CD14-positive monocyte (primary cell): ENCODE results near the gene PLOD2. TPM values are rescaled to one million over a fixed set of nuclear protein-coding genes. Genes with fewer than 3 reads are reported as not detected.

Experiments
- DNase-seq, 3 donors: peaks; one replicate each; pipeline ENCODE4 v3.0.0-alpha.2; 2011 to 2022
- H2AFZ ChIP-seq: 2 replicates; pipeline ENCODE4 v1.6.0; 2012; ENCODE audit warnings: mild to moderate bottlenecking, low read depth, low read length, inconsistent platforms; ENCODE audit not compliant: insufficient read depth, poor library complexity, severe bottlenecking
- H3K27ac ChIP-seq, 2 donors: 1 replicate in 1 of 2; 2 replicates in 1 of 2; pipeline ENCODE4 v1.5.1; 2012 to 2013; ENCODE audit warnings: low read length in 2 of 2, control low read depth in 1 of 2, inconsistent platforms in 1 of 2, low read depth in 1 of 2, mild to moderate bottlenecking in 1 of 2
- H3K27me3 ChIP-seq, 2 donors: one replicate each; pipeline versions ENCODE4 v1.6.0 to v1.6.1; 2011 to 2013; ENCODE audit warnings: low read length in 2 of 2; ENCODE audit not compliant: control insufficient read depth in 2 of 2, insufficient read depth in 2 of 2
- H3K36me3 ChIP-seq, 2 donors: replicated peaks in 1 of 2; 1 replicate in 1 of 2; 2 replicates in 1 of 2; pipeline versions ENCODE4 v1.5.1 to v1.6.1; 2012 to 2013; ENCODE audit warnings: low read length in 2 of 2, control low read depth in 1 of 2, inconsistent platforms in 1 of 2, mild to moderate bottlenecking in 1 of 2; ENCODE audit not compliant: insufficient read depth in 2 of 2, control insufficient read depth in 1 of 2
- H3K4me1 ChIP-seq, 2 donors: 1 replicate in 1 of 2; 2 replicates in 1 of 2; pipeline versions ENCODE4 v1.5.1 to v1.6.1; 2012 to 2013; ENCODE audit warnings: low read length in 2 of 2, control low read depth in 1 of 2, inconsistent platforms in 1 of 2, mild to moderate bottlenecking in 1 of 2, moderate library complexity in 1 of 2; ENCODE audit not compliant: insufficient read depth in 2 of 2, control insufficient read depth in 1 of 2
- H3K4me2 ChIP-seq: replicated peaks from 2 replicates; pipeline ENCODE3; 2012; ENCODE audit warnings: low read length, moderate library complexity, mild to moderate bottlenecking; ENCODE audit not compliant: poor library complexity, severe bottlenecking; ENCODE audit errors: extremely low read depth
- H3K4me3 ChIP-seq, 3 experiments: fragments of 200-600 bp in 1 of 3; sonication (generic) in 1 of 3; replicated peaks in 1 of 3; 1 replicate in 2 of 3; 2 replicates in 1 of 3; pipeline ENCODE4 v1.5.1; 2011 to 2013; ENCODE audit warnings: low read length in 3 of 3, mild to moderate bottlenecking in 3 of 3, control low read depth in 2 of 3, low read depth in 2 of 3, inconsistent platforms in 1 of 3, moderate library complexity in 1 of 3
- H3K79me2 ChIP-seq: 2 replicates; pipeline ENCODE4 v1.6.0; 2012; ENCODE audit warnings: mild to moderate bottlenecking, control low read depth, inconsistent platforms, low read length, moderate library complexity; ENCODE audit not compliant: insufficient read depth
- H3K9ac ChIP-seq: 2 replicates; pipeline ENCODE4 v1.6.0; 2017; ENCODE audit warnings: low read length, mild to moderate bottlenecking; ENCODE audit not compliant: insufficient read depth, poor library complexity, severe bottlenecking
- H3K9me3 ChIP-seq, 2 donors: replicated peaks in 1 of 2; 1 replicate in 1 of 2; 2 replicates in 1 of 2; pipeline versions ENCODE4 v1.5.1 to v1.6.1; 2012 to 2013; ENCODE audit warnings: low read length in 2 of 2, control low read depth in 1 of 2; ENCODE audit not compliant: control insufficient read depth in 1 of 2, insufficient read depth in 1 of 2
- H4K20me1 ChIP-seq: 2 replicates; pipeline ENCODE4 v1.6.0; 2012; ENCODE audit warnings: mild to moderate bottlenecking, low read length, control low read depth, moderate library complexity; ENCODE audit not compliant: insufficient read depth
- H3K27ac Mint-ChIP-seq, 7 donors: one replicate each; pipeline ENCODE4 v1.8.0; 2020; ENCODE audit warnings: mild to moderate bottlenecking in 7 of 7, mixed read lengths in 7 of 7, moderate library complexity in 6 of 7, inconsistent platforms in 2 of 7
- H3K27me3 Mint-ChIP-seq, 3 donors: one replicate each; pipeline ENCODE4 v1.8.0; 2021 to 2022; ENCODE audit warnings: low read depth in 3 of 3, mild to moderate bottlenecking in 3 of 3, mixed read lengths in 3 of 3, moderate library complexity in 3 of 3, inconsistent platforms in 1 of 3
- H3K36me3 Mint-ChIP-seq, 2 donors: one replicate each; pipeline ENCODE4 v1.8.0; 2020; ENCODE audit warnings: mixed read lengths in 2 of 2, inconsistent platforms in 1 of 2, mild to moderate bottlenecking in 1 of 2
- H3K4me1 Mint-ChIP-seq: one replicate; pipeline ENCODE4 v1.8.0; 2020; ENCODE audit warnings: mild to moderate bottlenecking, mixed read lengths
- H3K4me3 Mint-ChIP-seq, 2 donors: one replicate each; pipeline ENCODE4 v1.8.0; 2020; ENCODE audit warnings: mild to moderate bottlenecking in 2 of 2, mixed read lengths in 2 of 2, moderate library complexity in 1 of 2
- H3K9me3 Mint-ChIP-seq, 7 donors: one replicate each; pipeline ENCODE4 v1.8.0; 2020 to 2022; ENCODE audit warnings: mixed read lengths in 7 of 7, mild to moderate bottlenecking in 6 of 7, moderate library complexity in 6 of 7, inconsistent platforms in 2 of 7
- WGBS: methylation state at CpG from one replicate; pipeline ENCODE4 v1.1.5; 2013; ENCODE audit warnings: missing lambda C conversion rate; ENCODE audit not compliant: insufficient coverage; 5-methylcytosine and 5-hydroxymethylcytosine counted together
- intact Hi-C, 2 donors: fragments of 100-400 bp; cut with micrococcal nuclease; formaldehyde crosslinking; loops; one replicate each; pipeline versions ENCODE4 v1.15.0 to v1.15.1; 2023
- polyA plus RNA-seq, 3 donors: library from polyadenylated mRNA; depleted of rRNA in 1 of 3; unstranded in 2 of 3; stranded (reverse) in 1 of 3; fragments of 300-500 nt in 2 of 3; fragments of >200 nt in 1 of 3; fragmentation: Illumina TruSeq in 2 of 3; gene quantifications; 1 replicate in 2 of 3; 2 replicates in 1 of 3; pipeline ENCODE4 v1.2.3, GENCODE V29; 2012 to 2021
- TF ChIP-seq, protein P1 (sequence below): fragments of 200-600 bp; IDR thresholded peaks from one replicate; pipeline ENCODE4 v1.8.0; 2022; ENCODE audit warnings: antibody characterized with exemption, mild to moderate bottlenecking

Gene PLOD2
- polyA plus RNA-seq, 3 donors, result not detected

- peak overlapping the region in 1 of 7 donors; percentile 18 for H3K27ac Mint-ChIP-seq
- no peak overlapping the region for H3K27ac ChIP-seq
- H3K9ac ChIP-seq, result no peak overlapping the region
- intact Hi-C loops, result no loop called here
- no peak overlapping the region for H2AFZ ChIP-seq
- 97% methylated on average over 4 of the region's 5 CpGs for WGBS
- H3K4me1 ChIP-seq, result no peaks in the 10 kb centered on the region
- no peaks in the 10 kb centered on the region for H3K27me3 ChIP-seq
- DNase-seq, result no peak
- no peaks in the 10 kb centered on the region for H4K20me1 ChIP-seq
- no peaks in the 10 kb centered on the region for H3K4me1 Mint-ChIP-seq
- no peaks in the 10 kb centered on the region for H3K36me3 ChIP-seq
- H3K36me3 Mint-ChIP-seq, result no peaks in the 10 kb centered on the region
- no peak overlapping the region for H3K4me3 ChIP-seq
- no peak overlapping the region for H3K4me3 Mint-ChIP-seq
- H3K9me3 Mint-ChIP-seq, result peaks cover 0 to 6% (median 2%) of the 10 kb centered on the region in 7 donors
- H3K27me3 Mint-ChIP-seq, result peaks cover 0 to 1% (median 0%) of the 10 kb centered on the region in 3 donors
- H3K9me3 ChIP-seq, result peaks cover 0 to 6% of the 10 kb centered on the region in 2 donors
- no peaks in the 10 kb centered on the region for H3K79me2 ChIP-seq
- TF ChIP-seq, protein P1, sequence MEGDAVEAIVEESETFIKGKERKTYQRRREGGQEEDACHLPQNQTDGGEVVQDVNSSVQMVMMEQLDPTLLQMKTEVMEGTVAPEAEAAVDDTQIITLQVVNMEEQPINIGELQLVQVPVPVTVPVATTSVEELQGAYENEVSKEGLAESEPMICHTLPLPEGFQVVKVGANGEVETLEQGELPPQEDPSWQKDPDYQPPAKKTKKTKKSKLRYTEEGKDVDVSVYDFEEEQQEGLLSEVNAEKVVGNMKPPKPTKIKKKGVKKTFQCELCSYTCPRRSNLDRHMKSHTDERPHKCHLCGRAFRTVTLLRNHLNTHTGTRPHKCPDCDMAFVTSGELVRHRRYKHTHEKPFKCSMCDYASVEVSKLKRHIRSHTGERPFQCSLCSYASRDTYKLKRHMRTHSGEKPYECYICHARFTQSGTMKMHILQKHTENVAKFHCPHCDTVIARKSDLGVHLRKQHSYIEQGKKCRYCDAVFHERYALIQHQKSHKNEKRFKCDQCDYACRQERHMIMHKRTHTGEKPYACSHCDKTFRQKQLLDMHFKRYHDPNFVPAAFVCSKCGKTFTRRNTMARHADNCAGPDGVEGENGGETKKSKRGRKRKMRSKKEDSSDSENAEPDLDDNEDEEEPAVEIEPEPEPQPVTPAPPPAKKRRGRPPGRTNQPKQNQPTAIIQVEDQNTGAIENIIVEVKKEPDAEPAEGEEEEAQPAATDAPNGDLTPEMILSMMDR, result no peak
- no peak overlapping the region for H3K4me2 ChIP-seq
Observed at GRCh38 chr3:146037697-146038096, 123.3 kb downstream of the PLOD2 start.

DNA sequence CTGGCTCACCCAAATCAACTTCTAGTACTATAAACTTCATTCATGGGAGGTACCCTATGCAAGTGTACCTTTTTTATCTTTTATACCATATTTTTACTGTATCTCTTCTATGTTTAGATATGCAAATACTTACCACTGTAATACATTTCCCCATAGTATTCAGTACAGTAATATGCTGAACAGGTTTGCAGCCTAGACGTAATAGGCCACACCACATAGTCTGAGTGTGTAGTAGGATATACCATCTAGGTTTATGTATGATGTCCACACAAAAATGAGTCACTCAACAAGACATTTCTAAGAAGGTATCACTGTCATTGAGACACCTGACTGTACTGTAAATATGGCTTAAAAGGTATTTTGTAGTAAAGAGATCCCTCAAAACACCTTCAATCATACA lies 124.7 kb downstream of the PLOD2 start:
- Histone ChIP-seq H2AFZ (no peak overlapping the region), H3K27me3 (no peaks in the 10 kb centered on the region), H3K36me3 (no peaks in the 10 kb centered on the region), H3K4me1 (no peaks in the 10 kb centered on the region), H3K9ac (no peak overlapping the region), H3K27ac (no peak overlapping the region), H3K4me2 (no peak overlapping the region), H4K20me1 (no peaks in the 10 kb centered on the region), H3K9me3 (no peaks in the 10 kb centered on the region), H3K4me3 (no peak overlapping the region), H3K79me2 (no peaks in the 10 kb centered on the region)
- no peak for DNase-seq
- TF ChIP-seq, protein P1, result no peak
- Mint-ChIP-seq H3K27me3 (peaks cover 0 to 3% (median 0%) of the 10 kb centered on the region in 3 donors), H3K4me3 (no peak overlapping the region), H3K36me3 (no peaks in the 10 kb centered on the region), H3K4me1 (no peaks in the 10 kb centered on the region), H3K27ac (no peak overlapping the region), H3K9me3 (peaks cover 0 to 5% (median 1%) of the 10 kb centered on the region in 7 donors)
- no CpG with 5 or more reads among the region's 1 CpG for WGBS
- intact Hi-C loops, result no loop called here
